H1 (cell line): ENCODE data around the gene JADE3. TPM values are rescaled to one million over a fixed set of nuclear protein-coding genes. Genes with fewer than 3 reads are reported as not detected.

Experiments used
- BCL11A ChIP-seq, 2 experiments: IDR thresholded peaks; one replicate each; pipeline ENCODE4 v1.6.1; 2011; ENCODE audit warnings: low read depth in 2 of 2, low read length in 2 of 2, mild to moderate bottlenecking in 2 of 2
- CBX8 ChIP-seq: fragments of 300-800, 300-1000 bp; sonication (generic); IDR thresholded peaks from 2 replicates; pipeline ENCODE4 v1.7.1; 2016; ENCODE audit warnings: low read depth, low read length, borderline replicate concordance
- CHD7 ChIP-seq: fragments of 300-600 bp; sonication (generic); IDR thresholded peaks from 2 replicates; pipeline ENCODE4 v1.7.1; 2012; ENCODE audit warnings: low read length, moderate library complexity, mild to moderate bottlenecking, inconsistent platforms; ENCODE audit not compliant: insufficient replicate concordance
- polyA plus RNA-seq, 7 experiments: library from polyadenylated mRNA; depleted of rRNA in 3 of 7; stranded (reverse) in 5 of 7; unstranded in 2 of 7; fragments of >200 nt in 5 of 7; fragments of 200-250 nt in 2 of 7; gene quantifications; 1 replicate in 5 of 7; 2 replicates in 1 of 7; 4 replicates in 1 of 7; pipeline versions ENCODE4 v1.2.1 to v1.2.3, GENCODE V29; 2011 to 2013; ENCODE audit warnings: missing spikeins in 2 of 7, mixed read lengths in 2 of 7
- total RNA-seq: library from RNA; stranded (reverse); fragmentation: NEBNext Ultra II Directional; extraction: Animal tissue kit (Norgen Biotek cat#: 25700); gene quantifications from 2 replicates; pipeline ENCODE4 v1.2.1, GENCODE V29; 2021

The JADE3 gene
- total and polyA plus RNA-seq, 2 of the 8 experiments (the other 6 are each of a cell fraction or from before 2014, with no cell fraction given): 6.9 to 21.5 TPM

DNA sequence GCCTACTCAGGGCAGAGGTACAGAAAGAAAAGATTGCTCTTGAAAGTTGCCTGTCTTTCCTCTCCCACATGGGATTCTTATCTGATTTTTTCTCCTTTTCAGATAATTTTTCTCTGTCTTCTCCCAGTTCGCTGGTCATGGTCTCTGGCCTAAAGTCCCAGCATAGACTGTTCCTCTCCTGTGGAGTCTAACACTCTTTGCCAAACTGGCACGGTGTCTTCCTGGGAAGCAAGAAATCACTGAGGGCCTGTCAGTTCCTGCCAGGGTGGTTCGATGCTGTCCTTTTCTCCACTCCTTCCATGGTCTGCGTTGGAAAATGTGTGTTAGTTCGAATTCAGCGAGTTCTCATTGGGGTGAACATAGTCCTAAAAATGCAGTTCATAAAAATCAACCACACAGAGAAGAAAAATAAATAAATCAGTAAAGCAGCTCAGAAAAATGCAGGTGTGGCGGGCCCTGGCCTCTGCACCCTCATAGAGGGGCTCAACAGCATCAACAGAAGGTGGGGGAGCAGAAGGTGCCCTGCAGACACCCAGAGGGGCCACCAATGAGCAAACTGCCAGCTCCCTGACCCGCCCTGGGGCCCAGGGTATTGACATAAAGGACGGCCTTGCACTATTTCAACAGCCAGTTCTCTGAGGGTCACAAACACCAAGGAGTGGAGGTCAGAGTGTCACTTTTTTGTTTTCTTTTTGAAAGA lies 168.1 kb downstream of the JADE3 start (continued):
- no peak for TF ChIP-seq CHD7
- no peak for TF ChIP-seq CBX8
- no peak for TF ChIP-seq BCL11A (IDR thresholded peaks at IDR 0.05; ENCODE audit: low read depth in 2 of 2, low read length in 2 of 2)
